SW 1271 (cell line): ENCODE measurements around the gene GRP.

Source experiments
- DNase-seq, 2 experiments: peaks; one replicate each; lab custom pipeline; 2025; lab: John Stamatoyannopoulos, UW

GRP gene

DNA sequence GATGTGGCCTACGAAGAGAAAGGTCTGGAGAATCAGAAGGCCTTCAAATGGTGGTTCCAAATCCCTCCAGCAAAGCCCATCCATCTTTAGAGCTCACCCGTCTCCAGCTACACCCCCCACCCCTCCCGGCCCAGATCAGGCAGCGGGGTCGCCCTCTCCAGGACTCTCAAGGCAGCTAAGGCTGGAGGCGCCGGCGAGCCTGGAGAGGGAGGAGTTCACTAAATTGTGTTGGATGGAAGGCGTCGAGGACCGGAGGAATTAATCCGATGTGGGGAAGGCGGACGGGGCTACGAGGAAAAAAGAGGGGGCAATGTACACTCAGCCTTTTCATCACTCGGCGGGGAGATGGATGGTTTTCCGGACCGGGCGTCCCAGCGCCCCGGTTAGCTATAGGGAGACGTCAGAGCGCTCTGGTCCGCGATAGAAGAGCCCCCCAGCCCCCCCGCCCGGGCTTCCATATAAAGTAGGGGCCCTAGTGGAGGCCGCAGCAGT, at the start of gene GRP:
TSS of gene GRP (plus strand) at position 487 of the 492 bp plus-strand sequence. CDS start 108 bp downstream, outside the sequence.
- no peak for DNase-seq

DNA sequence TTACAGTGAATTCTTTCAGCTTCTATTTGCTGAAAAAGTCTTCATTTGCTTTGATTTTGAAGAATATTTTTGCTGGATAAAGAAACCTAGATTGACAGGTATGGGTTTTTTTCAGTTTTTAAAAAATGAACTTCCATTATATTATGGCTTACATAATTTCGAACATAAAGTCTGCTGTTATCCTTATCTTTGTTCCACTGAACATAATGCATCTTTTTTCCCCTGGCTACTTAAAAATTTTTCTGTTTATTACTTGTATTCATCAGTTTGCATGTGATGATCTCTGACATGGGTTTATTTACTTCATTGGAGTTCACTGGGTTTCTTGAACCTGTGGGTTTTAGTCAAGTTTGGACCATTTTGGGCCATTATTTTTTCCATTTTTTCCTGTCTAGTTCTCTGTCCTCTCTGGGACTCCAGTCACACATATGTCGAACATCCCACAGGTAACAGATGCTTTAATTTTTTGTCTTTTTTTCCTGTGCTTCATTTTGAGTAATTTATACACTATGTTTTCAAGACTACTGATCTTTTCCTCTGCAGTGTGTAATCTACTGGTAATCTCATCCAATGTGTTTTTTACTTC, 47.2 kb upstream of the GRP start:
- no peak for DNase-seq

DNA sequence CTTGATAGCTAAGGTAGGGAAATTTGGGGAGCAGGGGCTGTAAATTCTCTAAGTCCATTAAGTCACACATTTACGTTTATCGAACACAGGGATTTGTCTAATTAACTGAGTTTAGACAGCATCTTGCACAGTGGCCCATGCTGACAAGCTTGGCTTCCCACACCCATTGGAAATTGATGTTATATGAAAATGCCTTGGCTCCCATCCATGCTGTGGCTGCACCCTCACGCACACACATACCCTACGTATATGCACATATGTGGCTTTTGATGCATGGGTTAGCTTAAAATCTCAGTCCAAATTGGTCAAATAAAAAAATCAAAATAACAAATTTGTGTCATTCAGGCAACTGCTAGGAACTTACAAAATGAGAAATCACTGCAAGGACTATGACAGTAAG, 42.5 kb upstream of the GRP start:
- DNase-seq = no peak

DNA sequence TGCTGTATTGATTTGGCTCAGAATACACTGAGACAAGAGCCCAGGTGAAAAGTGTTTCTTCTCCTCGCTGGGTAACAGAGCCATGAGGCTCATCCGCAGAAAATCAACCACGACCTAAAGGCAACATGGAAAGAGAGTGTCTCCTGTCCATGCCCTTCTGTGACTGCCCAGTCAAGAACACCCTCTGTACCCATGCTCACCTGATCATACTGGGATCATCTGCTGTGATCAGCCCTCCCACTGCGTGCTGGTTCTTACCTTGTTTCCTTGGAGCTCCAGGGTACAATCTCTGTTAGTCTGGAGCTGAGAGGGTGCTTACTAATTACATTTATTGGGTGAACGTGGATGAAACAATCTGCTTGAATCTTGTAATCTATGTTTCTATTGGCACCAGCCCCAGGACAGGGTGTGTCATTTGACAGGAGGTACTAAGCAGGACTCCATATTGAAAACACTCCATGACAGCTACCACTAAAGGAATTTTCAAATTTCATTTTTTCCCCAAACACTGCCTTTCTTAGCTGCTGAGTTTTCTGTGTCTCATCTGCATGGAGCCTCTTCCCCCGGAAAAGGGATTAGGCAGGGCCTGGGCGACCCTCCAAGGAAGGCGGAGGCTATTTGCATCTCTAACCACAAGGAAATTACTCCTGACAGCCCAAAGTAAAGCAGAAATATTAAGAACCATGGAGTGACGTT, 39.7 kb upstream of the GRP start:
- DNase-seq = no peak

DNA sequence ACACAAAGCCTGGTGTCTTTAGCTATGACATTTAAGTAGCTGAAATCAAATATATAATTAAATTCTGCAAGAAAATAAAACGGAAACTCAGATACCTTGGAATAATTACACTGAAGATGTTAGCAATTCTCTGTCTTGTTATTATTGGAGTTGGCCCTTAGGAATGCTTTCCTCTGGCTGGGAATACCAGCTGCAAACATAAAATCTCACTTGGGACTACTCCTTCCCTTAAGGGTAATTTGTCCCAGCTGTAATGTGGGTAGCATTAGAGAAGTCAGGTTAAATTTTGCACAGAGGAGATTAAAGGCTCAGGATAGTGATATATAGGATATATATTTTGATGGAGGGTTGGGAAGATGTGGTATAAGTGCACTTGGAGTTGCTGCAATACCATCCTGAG, 37.3 kb upstream of the GRP start:
- no peak for DNase-seq

DNA sequence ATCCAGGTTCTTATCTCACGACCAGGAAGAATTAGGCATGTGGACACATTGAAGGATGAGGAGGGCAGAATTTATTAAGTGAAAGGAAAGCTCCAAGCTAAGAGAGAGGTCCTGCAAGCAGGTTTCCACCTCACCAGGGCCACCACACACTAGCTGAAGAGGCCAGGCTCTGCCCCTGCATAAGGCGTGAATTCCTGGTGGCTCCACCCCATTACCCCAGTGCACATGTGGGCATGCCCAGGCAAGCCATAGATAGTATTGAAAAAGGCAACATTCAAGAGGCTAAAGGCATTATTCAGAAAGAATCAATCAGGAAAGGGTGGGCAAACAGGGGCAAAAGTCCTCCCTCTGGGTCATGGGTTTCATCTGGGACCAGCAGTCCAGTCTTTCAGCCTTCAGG, 30.9 kb upstream of the GRP start:
- no peak for DNase-seq

DNA sequence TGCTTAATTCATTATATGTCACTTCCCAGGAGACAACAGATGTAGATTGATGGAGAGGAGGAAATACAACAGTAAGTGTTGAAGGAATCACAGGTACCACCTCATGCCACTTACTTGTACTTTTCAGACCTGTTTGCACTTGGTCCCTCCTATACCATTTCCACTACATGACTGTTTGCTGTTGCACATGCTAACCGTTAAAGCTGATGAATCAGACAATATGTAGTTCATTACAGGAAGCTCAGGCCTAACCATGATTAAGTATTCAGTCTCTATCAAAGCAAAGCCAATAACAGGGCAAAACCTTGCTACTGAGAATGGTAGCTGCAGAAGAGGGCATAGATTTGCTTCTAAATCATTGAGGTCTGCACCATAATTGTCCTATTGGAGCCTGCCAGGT, 30.2 kb upstream of the GRP start:
- no peak for DNase-seq

DNA sequence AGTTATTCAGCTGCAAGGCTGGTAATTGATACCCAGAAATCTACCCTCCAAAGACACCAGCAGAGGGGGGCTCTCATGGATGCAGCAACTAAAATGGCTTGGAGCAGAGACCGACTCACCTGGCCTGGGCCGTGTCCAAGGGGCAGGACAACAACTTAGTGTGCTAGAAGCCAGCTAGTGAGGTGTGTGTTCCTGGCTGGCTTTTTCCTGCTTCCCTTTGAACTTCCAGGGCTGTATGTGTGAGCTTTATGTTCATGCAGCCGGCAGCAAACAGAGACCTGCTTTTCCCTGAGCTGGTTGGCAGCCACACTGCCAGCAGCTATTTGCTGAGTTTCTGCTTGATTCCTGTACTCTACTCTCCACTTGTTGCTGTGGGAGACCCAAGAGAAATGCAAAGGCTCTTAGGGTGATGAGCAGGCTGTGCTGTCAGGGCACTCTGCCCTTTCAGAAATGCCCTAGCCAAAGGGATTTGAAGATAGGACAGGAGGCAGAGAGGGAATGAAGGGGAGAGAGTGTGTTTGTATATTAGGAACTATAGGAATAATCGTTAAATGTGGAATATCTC, 23.7 kb upstream of the GRP start:
- no peak for DNase-seq

DNA sequence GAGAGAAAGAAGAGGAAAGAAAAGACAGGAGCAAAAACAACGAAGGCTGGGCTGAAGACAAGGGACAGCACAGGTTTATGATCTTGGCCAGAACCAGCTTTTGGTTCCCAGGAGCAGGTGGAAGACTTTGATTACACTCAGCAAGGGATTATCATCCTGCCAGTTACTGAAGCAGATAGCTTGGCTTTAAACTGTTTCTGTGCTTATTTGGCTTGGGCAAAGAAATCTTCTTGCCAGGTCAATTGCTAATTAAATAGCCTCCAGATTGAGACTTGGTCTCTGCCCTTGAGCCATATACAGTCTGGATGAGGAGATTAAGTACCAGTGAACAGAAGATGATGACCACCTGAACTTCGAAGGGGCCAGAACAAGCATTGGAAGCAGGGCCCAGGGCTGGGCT, 22.3 kb upstream of the GRP start:
- DNase-seq = no peak

DNA sequence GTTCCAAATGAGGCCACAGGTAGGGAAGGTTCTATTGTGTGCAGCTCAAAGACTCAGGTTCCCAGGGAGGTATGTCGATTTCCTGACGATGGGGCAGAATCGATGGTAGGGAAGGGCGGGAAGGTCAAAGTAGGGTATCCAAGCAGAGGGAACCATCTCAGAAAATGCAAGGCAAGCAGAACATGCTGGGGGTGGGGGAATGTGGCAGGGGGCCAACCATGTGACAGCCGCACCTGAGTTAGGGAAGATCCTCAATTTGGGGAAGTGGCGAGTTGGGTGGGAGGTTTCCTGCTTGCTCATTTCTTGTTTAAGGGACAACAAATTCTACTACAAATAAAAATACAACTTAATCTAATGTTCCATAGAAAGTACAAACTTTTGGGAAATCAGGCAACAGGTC, 21.7 kb upstream of the GRP start:
- no peak for DNase-seq

DNA sequence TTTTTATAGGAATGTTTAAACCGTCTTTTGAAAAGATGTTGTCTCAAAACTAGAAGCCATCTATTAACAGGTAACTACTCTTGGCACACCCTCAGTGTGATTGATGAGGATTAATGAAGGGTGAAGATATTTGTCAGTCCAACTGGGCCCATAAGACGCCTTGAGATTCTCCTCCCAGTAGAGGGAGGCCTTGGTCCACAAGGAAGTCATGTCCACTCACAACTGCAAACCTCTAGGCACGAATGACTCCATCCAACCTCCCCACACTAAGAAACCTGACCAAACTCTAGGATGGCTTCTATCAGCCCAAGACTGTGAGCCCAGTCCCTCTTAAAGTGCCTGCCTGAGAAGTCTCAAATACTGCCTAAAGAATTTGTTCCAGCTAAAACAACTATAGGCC, 19.2 kb upstream of the GRP start:
- DNase-seq = no peak

DNA sequence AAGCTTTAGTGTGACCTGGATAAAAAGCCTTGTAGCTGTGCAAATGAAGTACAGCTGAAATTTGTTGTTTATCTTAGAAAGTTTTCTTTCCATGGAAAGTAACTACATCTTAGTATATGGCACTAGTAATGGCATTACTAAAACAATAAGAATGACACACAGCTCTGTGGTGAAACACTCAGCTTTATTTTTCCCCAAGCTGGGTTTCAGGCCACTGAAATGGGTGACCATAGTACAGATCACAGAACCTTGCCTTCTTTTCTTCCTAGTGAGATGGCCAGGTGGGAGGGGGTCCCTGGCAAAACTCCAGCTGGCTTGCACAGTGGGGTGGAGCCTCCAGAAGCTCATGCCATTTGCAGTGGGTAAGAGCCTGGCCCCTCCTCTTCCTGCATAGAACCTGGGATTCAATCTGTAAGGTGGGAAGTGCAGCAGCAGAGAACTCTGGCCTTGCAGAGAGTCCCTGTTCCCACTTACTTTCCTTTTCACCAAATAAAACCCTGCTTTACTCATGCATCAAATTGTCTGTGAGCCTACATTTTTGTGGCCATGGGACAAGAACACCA, 17.6 kb upstream of the GRP start:
- DNase-seq = no peak

DNA sequence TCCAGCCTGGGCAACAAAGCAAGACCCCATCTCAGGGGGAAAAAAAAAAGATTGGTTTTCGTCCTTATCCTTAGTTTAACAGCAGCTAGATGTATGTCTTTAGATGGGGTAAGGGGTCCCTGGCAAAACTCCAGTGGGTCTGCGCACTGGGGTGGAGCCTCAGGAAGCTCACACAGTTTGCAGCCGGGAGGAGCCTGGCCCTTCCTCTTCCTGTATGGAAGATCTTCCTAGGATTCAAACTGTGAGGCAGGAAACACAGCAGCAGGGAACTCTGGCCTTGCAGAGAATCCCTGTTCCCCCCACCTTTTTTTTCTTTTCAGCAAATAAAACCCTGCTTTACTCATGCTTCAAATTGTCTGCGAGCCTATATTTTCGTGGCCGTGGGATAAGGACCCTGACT, 12.5 kb upstream of the GRP start:
- no peak for DNase-seq

DNA sequence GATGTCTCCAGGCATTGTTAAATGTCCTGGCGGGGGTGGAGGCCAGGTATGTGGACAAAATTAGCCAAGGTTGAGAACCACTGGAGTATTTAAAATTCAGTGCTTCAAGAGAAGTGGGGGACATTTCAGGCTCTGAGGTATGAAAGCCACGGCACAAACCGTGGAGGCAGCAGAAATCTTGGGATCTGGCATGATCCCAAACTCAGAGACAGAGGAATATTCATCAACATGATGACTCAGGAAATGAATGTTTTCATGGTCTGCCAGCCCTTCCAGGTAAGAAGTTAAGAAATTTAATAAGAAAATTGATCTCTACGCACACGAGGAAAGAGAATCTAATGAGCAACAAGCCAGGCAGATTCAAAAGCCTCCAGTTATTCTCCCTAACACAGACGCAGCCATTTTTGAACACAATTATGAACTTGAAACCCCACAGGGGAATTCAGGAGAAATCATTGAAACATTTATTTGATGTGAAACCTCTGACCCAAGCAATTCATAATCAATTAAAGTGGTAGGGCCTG, 11.3 kb upstream of the GRP start:
- DNase-seq = no peak

DNA sequence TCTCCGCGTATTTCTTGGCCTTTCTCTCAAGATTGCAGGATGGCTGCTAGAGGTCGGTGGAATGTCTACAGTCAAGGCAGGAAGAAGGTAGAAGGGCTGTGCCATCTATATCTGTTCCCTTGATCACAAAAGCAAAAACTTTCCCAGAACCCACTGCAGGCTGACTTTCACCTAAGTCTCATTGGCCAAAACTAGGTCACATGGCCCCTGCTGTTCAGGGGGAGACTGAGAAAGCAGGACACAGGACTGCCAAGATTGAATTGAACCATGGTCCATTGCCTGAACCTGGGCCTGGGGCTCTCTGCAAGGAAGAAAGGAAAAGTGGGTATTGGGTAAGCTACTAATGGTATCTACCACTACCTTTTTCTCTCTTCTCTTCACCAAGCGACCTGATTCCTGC, 9.7 kb upstream of the GRP start:
- DNase-seq = no peak

DNA sequence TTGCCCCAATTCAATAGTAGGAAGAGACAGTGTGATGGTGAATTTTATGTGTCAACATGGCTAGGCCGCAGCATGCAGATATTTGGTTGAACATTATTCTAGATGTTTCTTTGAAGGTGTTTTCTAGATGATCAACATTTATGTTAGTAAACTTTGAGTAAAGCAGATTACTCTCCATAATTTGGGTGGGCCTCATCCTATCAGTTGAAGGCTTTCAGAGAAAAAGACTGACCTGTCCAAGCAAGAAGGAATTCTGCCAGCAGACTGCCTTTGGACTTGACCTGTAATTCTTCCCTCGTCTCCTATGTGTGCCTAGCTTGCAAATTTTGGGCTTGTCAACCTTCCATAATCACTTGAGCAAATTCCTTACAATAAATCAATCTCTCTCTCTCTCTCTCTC, 8.3 kb upstream of the GRP start:
- no peak for DNase-seq

DNA sequence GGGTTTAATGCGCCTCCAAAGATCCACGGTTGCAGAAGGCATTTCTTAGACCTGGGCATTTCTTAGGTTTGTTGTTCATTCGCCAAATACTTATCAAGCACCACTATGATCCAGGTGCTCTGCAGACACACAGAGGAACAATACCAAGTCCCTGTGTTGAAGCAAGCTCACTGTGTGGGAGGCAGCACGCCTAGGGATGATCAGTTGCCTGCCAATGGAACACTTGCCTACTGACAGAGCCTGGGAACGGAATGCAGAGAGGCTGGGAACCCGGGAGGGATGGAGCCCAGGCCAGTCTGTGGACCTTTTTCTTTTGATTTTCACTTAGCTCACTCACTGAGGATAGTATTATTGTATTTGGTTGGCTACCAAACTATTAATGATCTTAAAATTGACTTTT, 1.9 kb upstream of the GRP start:
- DNase-seq = no peak

DNA sequence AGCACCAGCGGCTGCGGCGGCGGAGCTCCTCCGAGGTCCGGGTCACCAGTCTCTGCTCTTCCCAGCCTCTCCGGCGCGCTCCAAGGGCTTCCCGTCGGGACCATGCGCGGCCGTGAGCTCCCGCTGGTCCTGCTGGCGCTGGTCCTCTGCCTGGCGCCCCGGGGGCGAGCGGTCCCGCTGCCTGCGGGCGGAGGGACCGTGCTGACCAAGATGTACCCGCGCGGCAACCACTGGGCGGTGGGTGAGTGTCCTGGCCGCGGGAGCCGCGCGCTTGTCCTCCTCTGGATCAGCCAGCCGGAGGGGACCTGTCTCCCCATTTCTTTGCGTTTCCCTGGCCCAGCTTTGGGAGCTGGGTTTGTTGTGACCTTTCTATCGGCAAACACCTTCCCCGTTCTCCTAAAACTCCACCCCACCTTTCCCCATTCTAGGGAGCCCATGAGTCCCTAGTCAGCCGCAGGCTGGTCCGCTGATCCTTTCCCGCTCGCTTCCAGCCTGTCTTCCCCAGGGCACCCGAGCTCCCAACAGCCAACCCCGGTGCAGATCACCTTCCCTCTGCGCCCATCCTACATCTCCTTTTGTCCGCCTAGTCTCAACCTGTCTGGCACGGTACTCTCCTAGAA, 316 bp downstream of the GRP start:
- DNase-seq = no peak

DNA sequence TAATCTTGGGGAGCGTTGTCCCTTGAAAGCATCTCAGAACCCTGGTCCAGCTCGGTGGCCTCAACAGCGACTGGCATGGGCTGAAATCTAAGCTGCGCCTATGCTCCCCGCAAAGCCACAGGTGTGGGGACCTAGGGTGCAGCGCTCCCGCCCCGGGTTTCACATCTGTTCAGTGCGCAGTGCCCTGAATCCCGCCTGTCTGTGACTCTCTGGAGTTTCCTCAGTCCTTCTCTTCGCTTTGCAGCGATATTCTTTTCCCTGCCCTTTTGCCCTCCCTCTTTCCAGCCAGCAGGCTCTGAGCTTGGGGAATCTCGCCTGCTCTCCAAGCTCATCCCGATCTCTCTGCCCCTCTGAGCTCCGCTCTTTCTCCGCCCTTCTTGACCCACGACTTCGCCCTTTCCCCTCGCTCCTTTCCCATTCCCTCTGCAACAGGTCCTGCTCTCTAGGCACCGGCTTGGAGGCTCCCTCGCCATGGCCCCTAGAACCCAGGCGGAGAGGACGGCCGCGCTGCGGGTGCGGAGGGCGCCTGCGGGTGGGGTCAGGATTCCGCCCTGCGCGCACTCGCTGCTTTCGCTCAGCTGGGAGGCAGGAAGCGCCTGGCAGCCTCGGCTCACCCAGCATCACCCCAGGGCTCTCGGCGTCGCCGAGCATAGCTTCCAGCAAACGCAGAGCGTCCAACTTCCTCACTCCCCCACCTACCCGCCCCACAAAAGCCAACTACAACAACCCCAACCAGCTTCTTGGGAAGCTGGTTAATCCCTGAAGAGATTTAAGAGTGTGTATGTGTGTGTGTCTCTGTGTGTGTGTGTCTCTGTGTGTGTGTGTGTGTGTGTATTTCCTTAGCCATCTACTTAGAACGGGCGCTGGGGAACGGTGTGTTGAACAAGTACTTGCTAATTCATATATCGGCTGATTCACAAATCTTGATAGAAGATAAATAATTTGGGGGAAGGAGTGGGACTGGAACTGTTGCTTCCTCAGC, 1.1 kb downstream of the GRP start:
- no peak for DNase-seq

DNA sequence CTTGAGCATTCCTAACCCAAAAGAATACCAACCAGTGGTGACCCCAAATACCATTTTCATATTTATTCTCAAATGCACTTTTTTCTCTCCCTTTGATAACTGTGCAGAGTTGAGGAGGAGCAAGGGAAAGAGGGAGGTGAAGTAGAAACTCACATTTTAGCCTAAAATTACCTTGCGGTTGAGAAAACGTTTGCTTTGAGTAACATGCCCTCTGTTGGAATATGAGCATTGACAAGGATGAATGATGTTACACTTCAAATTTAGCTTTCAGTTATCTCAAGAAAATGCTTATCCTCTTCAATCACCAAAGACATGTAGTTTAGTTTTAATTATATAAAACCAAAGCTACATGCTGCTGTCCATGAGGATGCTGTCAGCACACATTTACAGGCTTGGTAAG, 2.4 kb downstream of the GRP start:
- no peak for DNase-seq

DNA sequence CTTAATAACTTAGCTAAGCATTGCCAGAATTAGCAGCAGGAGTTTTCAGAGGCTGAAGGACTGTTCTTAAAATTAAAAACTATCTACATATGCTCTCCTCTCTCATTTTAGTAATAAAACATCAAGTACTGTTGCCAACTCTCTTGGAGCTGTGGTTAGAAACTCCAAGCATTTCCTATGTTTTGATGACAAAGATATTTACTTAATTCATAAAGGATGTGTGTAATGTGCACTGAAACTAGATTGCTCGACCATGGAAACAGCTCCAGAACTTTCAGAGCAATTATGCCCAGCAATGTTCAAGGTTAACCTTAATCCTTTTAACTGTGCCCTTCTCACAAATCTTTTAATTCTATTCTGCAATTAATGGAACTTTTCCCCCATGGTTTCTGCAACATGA, 8.4 kb downstream of the GRP start:
- DNase-seq = no peak

DNA sequence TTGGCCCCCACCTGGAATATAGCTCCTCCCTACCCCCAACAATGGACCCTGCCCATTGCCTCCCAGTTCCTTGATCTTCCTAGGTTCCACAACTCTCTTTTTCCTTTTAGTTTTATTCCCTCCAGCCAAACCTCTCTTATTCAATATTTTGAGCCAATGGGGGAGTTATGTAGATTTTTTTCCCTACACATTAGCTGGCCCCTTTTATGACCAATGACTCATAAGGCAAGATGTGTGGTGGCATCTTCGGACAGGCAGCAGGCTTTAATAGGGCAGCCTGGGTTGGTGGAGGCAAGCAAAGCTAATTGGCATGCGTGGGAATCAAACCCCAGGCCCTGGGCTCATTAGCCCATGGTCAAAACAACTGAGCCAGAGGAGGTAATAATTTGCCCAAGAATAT, 9.2 kb downstream of the GRP start:
- DNase-seq = no peak
